NT2/D1 (cell line): ENCODE measurements around the gene ANXA10.

Experiments used
- SUZ12 ChIP-seq: IDR thresholded peaks from 2 replicates; pipeline ENCODE4 v1.6.1; 2011; ENCODE audit not compliant: insufficient read length, insufficient read depth; ENCODE audit errors: extremely low read depth
- ZNF274 ChIP-seq: IDR thresholded peaks from 2 replicates; pipeline ENCODE4 v1.6.1; 2011; ENCODE audit warnings: mild to moderate bottlenecking, low read depth, low read length

GRCh38 chr4:168092176-168092712 is at the start of gene ANXA10:
- TF ChIP-seq ZNF274 (no peak), SUZ12 (no peak)
